HG03442 (cell line): ENCODE data around the gene PHRF1.

Experiments
- ATAC-seq: cut with Tn5 transposase; IDR thresholded peaks from one replicate; pipeline ENCODE4 v1.9.1; 2021; ENCODE audit warnings: mild to moderate bottlenecking, moderate library complexity; ENCODE audit not compliant: unreplicated experiment

PHRF1 gene

GRCh38 chr11:537622-538430 lies 38.4 kb upstream of the PHRF1 start:
- ATAC-seq, result no peak

DNA sequence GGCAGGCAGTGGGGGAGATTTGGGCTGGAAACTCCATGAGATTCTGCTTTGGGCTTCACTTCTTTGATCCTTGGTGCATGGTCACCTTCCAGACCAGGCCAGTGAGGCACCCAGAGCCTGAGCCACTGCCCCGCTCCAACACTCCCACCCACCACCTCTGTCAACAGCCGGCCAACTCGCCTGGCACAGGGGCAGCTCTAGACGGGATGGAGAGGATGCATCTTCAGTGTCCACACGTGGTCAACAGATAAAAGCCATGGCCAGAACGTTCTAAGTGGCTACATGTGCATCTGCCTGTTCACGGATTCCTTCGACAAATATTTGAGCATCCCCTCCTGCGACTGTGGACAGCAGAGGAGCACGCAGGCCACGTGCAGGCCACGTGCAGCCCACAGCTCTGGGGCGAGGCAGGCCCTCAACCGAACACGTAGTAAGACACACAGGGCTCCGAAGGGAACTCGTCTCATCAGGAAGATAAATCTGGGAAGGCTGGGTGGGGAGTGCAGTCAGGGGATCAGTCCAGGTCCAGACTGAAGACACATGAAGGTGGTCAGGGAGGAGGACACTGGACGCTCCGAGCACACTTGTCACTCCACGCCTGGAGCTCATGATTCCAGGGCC lies 37.7 kb upstream of the PHRF1 start:
- no peak for ATAC-seq

DNA sequence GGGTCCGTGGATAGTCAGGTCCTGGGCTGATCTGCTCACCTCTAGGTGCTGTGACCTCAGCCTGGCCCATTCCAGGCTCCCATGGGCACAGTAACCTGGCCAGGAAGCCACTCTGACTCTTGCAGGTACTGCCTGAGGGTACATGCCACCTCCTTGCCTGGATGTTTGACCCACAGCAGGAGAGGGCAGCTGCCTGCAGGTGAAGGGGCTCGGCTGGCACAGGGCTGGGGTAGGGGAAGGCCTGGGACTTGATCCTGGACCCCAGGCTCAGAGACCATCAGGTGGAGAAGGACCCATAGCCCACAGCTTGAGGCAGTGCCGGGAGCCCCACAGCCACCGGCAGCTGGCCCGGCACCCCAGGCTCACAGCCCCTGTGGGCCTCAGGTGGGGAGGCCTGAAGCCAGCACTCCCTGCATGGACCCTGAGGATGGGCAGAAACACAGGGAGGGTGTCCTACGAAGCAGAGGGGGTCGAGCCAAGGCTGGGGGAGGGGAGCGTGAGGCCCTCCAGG lies 36.2 kb upstream of the PHRF1 start:
- no peak for ATAC-seq

GRCh38 chr11:540583-541432 lies 35.5 kb upstream of the PHRF1 start:
- ATAC-seq, result no peak

DNA sequence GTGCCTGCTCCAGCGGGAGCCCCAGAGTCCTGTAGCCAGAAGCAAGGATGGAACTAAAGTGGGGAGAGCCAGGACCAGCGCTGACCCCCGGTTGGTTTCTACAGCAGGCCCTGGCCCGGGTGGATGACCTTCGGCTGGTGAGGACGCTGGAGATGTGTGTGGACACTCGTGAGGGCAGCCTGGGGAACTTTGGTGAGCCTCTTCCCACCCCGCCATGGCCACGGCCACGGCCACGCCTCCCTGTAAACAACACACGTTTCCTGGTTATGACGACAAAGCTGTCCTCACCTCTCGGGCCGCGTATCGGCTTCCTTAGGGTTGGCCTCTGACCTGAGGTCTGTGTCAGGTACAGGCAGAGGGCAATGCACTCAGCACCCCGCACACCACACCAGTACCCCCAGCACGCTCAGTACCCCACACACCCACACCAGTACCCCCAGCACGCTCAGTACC lies 34.8 kb upstream of the PHRF1 start:
- no peak for ATAC-seq

GRCh38 chr11:544817-545166 lies 31.5 kb upstream of the PHRF1 start:
- no peak for ATAC-seq

DNA sequence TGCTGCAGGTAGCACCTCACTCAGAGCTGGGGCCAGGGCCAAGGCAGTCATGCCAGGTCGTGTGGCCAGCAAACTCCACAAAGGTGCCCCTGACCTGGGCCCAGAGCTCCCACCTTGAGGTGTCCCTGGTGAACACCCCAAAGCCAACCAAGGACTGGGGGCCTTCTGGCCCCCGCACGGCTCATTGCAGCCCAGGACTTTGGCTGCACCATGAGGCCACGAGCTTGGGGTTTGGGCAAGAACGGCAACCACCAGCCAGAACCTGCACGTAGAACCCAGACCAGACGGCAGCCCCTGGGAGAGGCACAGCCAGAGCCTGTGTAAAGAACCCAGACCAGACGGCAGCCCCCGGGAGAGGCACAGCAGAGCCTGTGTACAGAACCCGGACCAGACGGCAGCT lies 31.1 kb upstream of the PHRF1 start:
- no peak for ATAC-seq

GRCh38 chr11:548700-549603 lies 27.3 kb upstream of the PHRF1 start:
- no peak for ATAC-seq

DNA sequence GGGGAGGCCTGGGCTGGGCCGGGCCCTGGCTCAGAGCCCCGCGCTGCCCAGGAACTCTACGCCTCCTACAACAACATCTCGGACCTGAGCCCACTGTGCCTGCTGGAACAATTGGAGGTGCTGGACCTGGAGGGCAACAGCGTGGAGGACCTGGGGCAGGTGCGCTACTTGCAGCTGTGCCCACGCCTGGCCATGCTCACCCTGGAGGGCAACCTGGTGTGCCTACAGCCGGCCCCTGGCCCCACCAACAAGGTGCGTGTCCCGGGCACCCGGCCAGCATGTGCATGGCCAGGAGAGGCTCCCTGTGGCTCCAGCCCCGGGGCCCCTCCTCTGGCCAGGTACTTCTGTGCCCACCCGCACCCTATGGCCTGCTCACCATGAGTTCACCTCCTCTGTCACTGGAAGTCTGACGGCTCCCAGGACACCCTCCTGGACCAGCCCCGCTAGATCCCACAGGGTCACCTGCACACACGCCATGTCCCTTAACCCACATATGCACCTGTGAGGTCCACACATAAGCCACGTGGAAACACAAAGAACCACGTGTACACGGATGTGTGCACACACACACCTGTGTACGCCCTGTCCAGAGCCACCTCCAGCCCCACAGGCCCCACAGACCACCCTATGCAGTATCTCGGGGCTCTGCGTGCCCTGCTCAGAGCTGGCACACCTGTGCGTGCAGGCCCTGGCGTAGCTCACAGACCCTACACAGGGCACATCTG lies 26.1 kb upstream of the PHRF1 start:
- ATAC-seq, result no peak

GRCh38 chr11:550746-551085 lies 25.6 kb upstream of the PHRF1 start:
- no peak for ATAC-seq

GRCh38 chr11:551131-551530 lies 25.1 kb upstream of the PHRF1 start:
- ATAC-seq, result no peak

DNA sequence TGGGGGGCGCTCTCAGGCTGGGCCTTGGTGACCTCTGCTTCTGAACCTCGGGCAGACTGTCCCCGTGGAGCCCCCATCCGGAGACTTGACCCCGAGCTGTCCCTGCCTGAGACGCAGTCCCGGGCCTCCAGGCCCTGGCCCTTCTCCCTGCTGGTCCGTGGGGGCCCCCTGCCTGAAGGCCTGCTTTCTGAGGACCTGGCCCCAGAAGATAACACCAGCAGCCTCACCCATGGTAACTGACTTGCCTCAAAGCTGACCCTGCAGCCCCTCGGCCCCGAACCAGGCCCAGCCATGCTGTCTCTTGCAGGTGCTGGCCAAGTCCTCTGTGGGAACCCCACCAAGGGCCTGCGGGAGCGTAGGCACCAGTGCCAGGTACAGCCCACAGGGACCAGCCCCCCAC lies 24.7 kb upstream of the PHRF1 start:
- ATAC-seq, result no peak

DNA sequence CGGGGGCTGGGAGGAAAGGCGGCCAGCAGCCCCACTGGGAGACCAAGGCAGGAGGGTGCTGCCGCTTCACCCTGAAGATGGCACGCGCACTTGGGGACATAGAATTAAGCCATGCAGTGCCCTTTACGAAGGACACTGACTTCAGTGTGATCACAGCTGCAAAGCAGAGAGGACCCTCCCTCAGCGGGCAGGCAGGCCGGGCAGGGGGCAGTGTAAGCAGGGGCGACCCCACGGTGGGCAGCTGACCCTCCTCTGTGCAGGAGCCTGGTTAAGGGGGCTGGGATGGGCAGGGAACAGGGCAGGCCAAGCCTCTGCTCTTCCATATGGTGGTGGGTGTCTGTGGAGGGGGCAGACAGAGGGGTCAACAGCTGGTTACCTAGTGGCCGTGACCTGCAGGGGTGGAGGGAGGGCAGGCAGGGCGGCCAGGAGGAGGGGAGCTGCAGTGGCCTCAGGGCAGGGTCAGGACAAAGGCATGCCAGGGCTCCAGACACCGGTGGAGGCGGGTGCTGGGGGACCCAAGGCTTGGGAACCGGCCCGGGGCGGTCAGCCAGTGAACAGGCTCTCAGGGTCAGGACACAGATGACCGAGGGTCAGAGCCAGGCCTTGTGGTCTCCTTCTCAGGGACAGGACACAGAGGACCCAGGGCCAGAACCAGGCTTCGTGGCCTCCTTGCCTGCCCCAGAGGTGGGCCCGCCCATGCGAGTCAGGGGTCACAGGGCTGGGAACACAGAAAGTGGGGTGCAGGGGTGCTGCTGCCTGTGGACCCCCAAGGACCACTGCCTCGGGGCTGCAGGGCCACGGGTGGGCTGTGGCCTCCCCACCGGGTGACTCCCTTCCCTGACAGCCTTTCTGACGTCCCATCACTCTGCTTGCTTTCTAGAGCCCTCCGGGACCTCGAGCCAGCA lies 22.9 kb upstream of the PHRF1 start:
- ATAC-seq, result no peak

- ATAC-seq, result no peak
These were observed 22.3 kb upstream of the PHRF1 start for GRCh38 chr11:553988-554340.

DNA sequence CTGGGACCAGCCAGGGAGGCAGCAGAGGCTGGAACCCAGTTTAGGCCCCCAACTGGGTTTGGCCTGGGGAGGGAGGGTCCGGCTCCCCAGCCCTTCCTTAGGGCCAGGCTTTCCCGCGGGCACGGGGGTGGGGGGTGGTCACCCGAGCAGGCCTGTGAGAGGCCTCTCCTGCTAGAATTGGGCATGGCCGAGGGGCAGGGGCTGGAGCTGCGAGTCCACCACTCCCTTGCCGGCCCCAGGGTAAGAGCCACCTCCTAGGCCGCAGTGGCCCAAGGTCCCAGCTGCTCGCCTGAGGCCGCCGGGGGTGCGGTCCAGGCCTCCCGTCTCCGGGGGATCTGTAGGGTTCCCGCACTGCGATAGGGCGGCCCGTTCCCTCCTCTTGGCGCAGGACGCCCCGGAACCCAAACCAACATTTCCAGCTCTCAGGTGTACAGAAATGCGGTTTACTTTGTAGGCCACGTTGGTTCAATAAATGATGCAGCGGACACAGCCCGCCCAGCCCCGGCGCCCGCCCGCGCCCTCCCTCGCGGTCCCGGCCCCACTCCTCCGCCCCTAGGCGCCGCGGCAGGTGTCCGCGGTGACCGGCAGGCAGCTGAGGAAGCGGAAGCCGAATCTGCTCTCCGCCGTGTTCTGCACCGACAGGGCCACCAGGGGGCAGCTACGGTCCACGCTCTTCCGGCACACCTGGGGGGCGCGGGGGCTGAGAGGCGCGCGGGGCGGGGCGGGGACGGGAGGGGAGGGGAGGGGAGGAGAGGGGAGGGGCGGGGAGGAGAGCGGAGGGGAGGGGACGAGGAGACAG lies 21.6 kb upstream of the PHRF1 start:
- ATAC-seq, result peak; percentile 49

DNA sequence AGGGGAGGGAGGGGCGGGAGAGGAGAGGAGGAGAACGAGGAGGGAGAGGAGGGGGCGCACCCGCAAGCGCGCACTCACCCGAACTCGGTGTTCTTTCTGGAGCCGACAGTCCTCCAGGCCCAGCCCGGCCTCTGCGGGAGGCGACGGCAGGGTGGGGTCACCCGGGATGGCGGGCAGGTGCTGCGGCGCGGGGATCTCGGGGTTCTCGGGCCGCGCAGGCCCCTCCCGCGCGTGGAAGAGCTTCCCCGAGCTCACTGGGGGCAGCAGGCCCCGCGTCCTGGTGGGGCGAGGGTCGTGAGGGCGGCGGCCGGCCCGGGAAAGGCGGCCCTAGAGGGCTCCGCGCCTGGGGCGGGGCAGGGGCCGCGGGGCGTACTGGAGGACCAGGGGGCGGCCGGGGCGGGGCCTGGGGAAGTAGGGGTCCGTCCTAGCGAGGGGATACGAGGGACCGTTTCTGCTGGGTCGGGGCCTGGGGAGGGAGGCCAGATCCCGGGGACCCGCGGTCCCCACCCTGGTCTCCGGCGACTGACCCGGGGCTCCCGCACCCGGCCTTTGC lies 21.0 kb upstream of the PHRF1 start:
- ATAC-seq, result no peak

- no peak for ATAC-seq
These were observed 20.2 kb upstream of the PHRF1 start for GRCh38 chr11:555780-556661.
